Ovary (tissue), 3 donors: ENCODE results near the gene GRID2.

Experiments used
- CTCF ChIP-seq, 3 donors: fragments of 450-650 bp in 2 of 3; fragments of 200-600 bp in 1 of 3; IDR thresholded peaks; one replicate each; pipeline versions ENCODE4 v1.5.1 to v1.8.0; 2016 to 2022; ENCODE audit warnings: antibody characterized with exemption in 3 of 3, mild to moderate bottlenecking in 1 of 3
- EP300 ChIP-seq: sonication (generic); formaldehyde crosslinking; IDR thresholded peaks from one replicate; pipeline ENCODE4 v1.6.1; 2017; ENCODE audit warnings: antibody characterized with exemption
- POLR2A ChIP-seq: fragments of 450-650 bp; IDR thresholded peaks from one replicate; pipeline ENCODE4 v1.6.1; 2017; ENCODE audit warnings: antibody characterized with exemption, mild to moderate bottlenecking, moderate library complexity
- donor health status: DM: no; HTN: no; CAD: no.

GRCh38 chr4:93529692-93530372 is 1226.1 kb downstream of the GRID2 start:
- no peak for TF ChIP-seq CTCF (IDR thresholded peaks at IDR 0.05)
- TF ChIP-seq EP300 = no peak
- TF ChIP-seq POLR2A = no peak
